Esophagus squamous epithelium (tissue), 5 donors: ENCODE results near the gene EHBP1. TPM values are rescaled to one million over a fixed set of nuclear protein-coding genes. Genes with fewer than 3 reads are reported as not detected.

Experiments
- DNase-seq: peaks from one replicate; lab custom pipeline; 2025; lab: John Stamatoyannopoulos, UW
- H3K27ac ChIP-seq, 4 donors: fragments of 200-600 bp; sonication (generic); one replicate each; pipeline ENCODE4 v1.5.1; 2016 to 2019; ENCODE audit warnings: mild to moderate bottlenecking in 1 of 4
- H3K27me3 ChIP-seq, 4 donors: fragments of 200-600 bp; sonication (generic); 1 replicate in 3 of 4; 2 replicates in 1 of 4; pipeline versions ENCODE4 v1.5.1 to v1.6.0; 2017 to 2021; ENCODE audit warnings: antibody characterized with exemption in 1 of 4
- H3K36me3 ChIP-seq, 3 donors: fragments of 200-600 bp; sonication (generic); one replicate each; pipeline ENCODE4 v1.5.1; 2016 to 2019
- H3K4me1 ChIP-seq, 3 donors: fragments of 200-600 bp; sonication (generic); one replicate each; pipeline ENCODE4 v1.5.1; 2017 to 2019
- H3K4me3 ChIP-seq, 4 donors: fragments of 200-600 bp; sonication (generic); 1 replicate in 3 of 4; 2 replicates in 1 of 4; pipeline ENCODE4 v1.5.1; 2016 to 2019; ENCODE audit warnings: mild to moderate bottlenecking in 2 of 4, moderate library complexity in 1 of 4
- H3K9me3 ChIP-seq, 3 donors: fragments of 200-600 bp; sonication (generic); one replicate each; pipeline ENCODE4 v1.5.1; 2016 to 2019
- CTCF ChIP-seq, 6 experiments: fragments of 450-650 bp in 4 of 6; fragments of 200-600 bp in 2 of 6; sonication (generic) in 2 of 6; IDR thresholded peaks; one replicate each; pipeline ENCODE4 v1.5.1; 2016 to 2019; ENCODE audit warnings: antibody characterized with exemption in 6 of 6, mild to moderate bottlenecking in 4 of 6, moderate library complexity in 4 of 6
- POLR2A ChIP-seq, 4 donors: fragments of 450-650 bp; IDR thresholded peaks; one replicate each; pipeline ENCODE4 v1.6.1; 2017; ENCODE audit warnings: antibody characterized with exemption in 4 of 4, mild to moderate bottlenecking in 4 of 4, moderate library complexity in 3 of 4
- WGBS, 2 donors: methylation state at CpG; one replicate each; pipeline ENCODE4 v1.1.5; 2018; 5-methylcytosine and 5-hydroxymethylcytosine counted together
- intact Hi-C: fragments of 100-400 bp; cut with DNase I; formaldehyde crosslinking; loops from one replicate; pipeline ENCODE4 v1.15.0; 2022
- total RNA-seq, 4 donors: library from RNA; depleted of rRNA; stranded (reverse); fragments of >200 nt; gene quantifications; one replicate each; pipeline ENCODE4 v1.1.0, GENCODE V29; 2016
- donor health status: DM: yes; HTN: yes; CAD: no.

The EHBP1 gene
- total RNA-seq, 4 donors from 2014 or later: 59.6 to 111 (median 77.9) TPM

- Histone ChIP-seq H3K27me3 (no peaks in the 10 kb centered on the region), H3K4me3 (no peak overlapping the region), H3K4me1 (no peaks in the 10 kb centered on the region), H3K27ac (no peak overlapping the region), H3K36me3 (peaks cover 0 to 20% (median 0%) of the 10 kb centered on the region in 3 donors), H3K9me3 (no peaks in the 10 kb centered on the region)
- WGBS, 2 donors: 95 to 97% methylated on average over 4 of the region's 4 CpGs
- TF ChIP-seq POLR2A (IDR thresholded peaks at IDR 0.05) (no peak), CTCF (IDR thresholded peaks at IDR 0.05) (no peak)
- DNase-seq: no peak
- intact Hi-C loops: no loop called here
Observed at GRCh38 chr2:63038034-63038433, 332.5 kb downstream of the EHBP1 start.

DNA sequence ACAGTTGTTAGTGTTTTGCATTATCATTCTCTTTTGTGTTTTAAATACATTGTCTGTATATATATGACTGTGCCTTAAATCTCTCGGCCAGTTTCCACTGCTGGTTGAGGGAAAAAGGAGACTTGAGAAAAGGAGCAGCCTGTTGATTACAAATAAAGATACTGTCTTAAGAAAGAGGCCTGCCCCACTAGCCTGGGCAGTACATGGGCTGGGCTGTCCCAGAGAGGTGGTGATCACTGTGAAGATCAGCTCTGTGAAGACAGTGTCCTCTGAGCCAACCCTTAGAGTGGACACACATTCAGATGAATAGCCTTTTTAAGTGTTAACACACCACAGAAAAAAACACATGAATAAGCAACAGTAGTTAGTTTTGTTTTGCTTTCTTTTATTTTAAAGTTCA lies 335.1 kb downstream of the EHBP1 start:
- peaks cover 0 to 33% (median 0%) of the 10 kb centered on the region in 3 donors for H3K36me3 ChIP-seq
- no peak for DNase-seq
- 86 to 92% methylated on average over 1 of the region's 1 CpG for WGBS, 2 donors
- TF ChIP-seq POLR2A (IDR thresholded peaks at IDR 0.05): no peak
- no peak for TF ChIP-seq CTCF (IDR thresholded peaks at IDR 0.05)
- no peak overlapping the region for H3K4me3 ChIP-seq
- H3K4me1 ChIP-seq: no peaks in the 10 kb centered on the region
- intact Hi-C loops: no loop called here
- no peak overlapping the region for H3K27ac ChIP-seq
- no peaks in the 10 kb centered on the region for H3K9me3 ChIP-seq
- H3K27me3 ChIP-seq: peaks cover 0 to 15% (median 0%) of the 10 kb centered on the region in 4 donors

DNA sequence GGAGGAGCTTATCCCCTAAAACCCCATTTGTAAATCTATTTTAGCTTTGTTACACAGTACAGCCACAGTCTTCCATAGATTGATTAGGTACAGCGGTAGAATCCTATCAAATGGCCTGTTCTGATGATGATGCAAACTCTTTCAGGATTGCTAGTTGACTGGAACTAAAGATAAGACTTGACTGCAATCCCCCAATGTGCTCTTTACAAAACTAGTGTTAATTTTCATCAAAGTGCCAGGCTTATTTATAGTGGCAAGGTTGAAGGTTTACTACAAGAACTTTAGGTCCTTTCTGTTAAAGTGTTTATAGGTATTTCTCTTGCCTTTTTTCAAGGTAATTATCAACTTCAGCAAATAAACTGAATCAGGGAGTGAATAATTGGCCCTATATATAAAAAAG lies 336.1 kb downstream of the EHBP1 start:
- Histone ChIP-seq H3K4me1 (no peaks in the 10 kb centered on the region), H3K4me3 (no peak overlapping the region), H3K9me3 (no peaks in the 10 kb centered on the region), H3K36me3 (peaks cover 0 to 40% (median 0%) of the 10 kb centered on the region in 3 donors), H3K27ac (no peak overlapping the region), H3K27me3 (peaks cover 0 to 25% (median 0%) of the 10 kb centered on the region in 4 donors)
- intact Hi-C loops: no loop called here
- WGBS, 2 donors: 100% methylated on average over 1 of the region's 1 CpG
- TF ChIP-seq CTCF (IDR thresholded peaks at IDR 0.05) (no peak), POLR2A (IDR thresholded peaks at IDR 0.05) (no peak)
- DNase-seq: no peak

DNA sequence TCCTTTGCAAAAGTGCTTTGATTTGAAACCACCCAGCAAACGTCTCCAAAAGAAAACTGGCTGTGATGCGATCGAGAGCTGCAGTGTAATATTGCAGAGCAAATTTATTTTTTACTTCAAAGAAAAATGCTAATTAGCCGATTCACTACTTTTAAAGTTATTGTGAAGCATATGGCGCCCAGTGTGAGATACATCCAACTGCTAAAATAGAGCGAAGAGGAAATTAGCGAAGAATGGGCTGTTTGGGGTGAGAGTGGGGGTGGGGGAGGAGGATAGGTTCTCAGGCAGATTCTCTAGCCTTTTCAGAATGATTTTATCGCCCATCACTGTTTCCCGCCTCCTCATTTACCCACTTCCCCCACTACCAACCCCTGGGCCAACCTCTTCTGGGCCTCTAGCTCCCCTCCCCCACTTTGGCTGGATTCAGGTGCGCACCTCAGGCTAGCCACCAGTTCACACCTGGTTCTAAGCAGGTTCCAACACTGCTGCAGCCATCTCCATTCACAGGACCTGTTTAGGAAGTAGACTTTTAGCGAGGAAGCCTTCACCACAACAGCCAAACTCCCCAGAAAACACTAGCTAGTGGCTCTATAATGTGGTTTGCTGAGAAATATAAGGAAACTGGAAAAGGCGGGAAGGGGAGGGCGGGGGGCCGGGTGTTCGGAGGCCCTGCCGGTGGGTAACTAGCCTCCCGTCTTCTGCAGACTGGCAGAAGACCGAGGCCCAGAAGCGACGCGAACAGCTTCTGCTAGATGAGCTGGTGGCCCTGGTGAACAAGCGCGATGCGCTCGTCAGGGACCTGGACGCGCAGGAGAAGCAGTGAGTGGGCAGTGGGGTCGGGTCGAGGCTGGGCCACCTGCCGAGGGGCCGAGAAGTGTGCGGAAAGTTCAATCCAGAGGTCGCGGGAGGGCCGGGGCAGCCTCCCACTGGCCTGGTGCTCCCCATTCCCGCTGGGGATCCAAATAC lies 339.1 kb downstream of the EHBP1 start:
- peaks cover 0 to 55% (median 17%) of the 10 kb centered on the region in 4 donors for H3K27me3 ChIP-seq
- peaks cover 16 to 25% (median 22%) of the 10 kb centered on the region in 3 donors for H3K4me1 ChIP-seq
- intact Hi-C loops: no loop called here
- no peak overlapping the region for H3K27ac ChIP-seq
- no peaks in the 10 kb centered on the region for H3K9me3 ChIP-seq
- DNase-seq: no peak
- TF ChIP-seq CTCF (IDR thresholded peaks at IDR 0.05) (no peak), POLR2A (IDR thresholded peaks at IDR 0.05) (no peak)
- WGBS, 2 donors: 95 to 96% methylated on average over 32 to 36 of the region's 36 CpGs
- peaks cover 0 to 30% (median 0%) of the 10 kb centered on the region in 3 donors for H3K36me3 ChIP-seq
- no peak overlapping the region for H3K4me3 ChIP-seq

GRCh38 chr2:63046552-63046951 lies 341.0 kb downstream of the EHBP1 start:
- H3K4me1 ChIP-seq: peaks cover 23 to 44% (median 32%) of the 10 kb centered on the region in 3 donors
- intact Hi-C loops: no loop called here
- no peak for DNase-seq
- no peaks in the 10 kb centered on the region for H3K9me3 ChIP-seq
- H3K36me3 ChIP-seq: peaks cover 0 to 28% (median 0%) of the 10 kb centered on the region in 3 donors
- H3K4me3 ChIP-seq: no peak overlapping the region
- H3K27me3 ChIP-seq: peaks cover 0 to 74% (median 20%) of the 10 kb centered on the region in 4 donors
- TF ChIP-seq CTCF (IDR thresholded peaks at IDR 0.05) (no peak), POLR2A (IDR thresholded peaks at IDR 0.05) (no peak)
- no peak overlapping the region for H3K27ac ChIP-seq
- WGBS, 2 donors: 92 to 96% methylated on average over 7 of the region's 7 CpGs
